Activated naive CD8-positive, alpha-beta T cell treated with anti-CD3 and anti-CD28 coated beads, Interleukin-2, amount 50 U/mL, for 16 hours (primary cell): ENCODE measurements around the gene FHIP1B.

ENCODE experiments used
- DNase-seq: peaks from one replicate; pipeline ENCODE4 v3.0.0-alpha.2; 2020; ENCODE audit warnings: low read depth, low spot score

FHIP1B gene

GRCh38 chr11:6240139-6240538, 5.7 kb upstream of the FHIP1B start:
- DNase-seq: no peak

GRCh38 chr11:6238902-6239301, 4.5 kb upstream of the FHIP1B start, which contains the start of gene CNGA4:
TSS of gene CNGA4 (plus strand) at chr11:6239089. CDS start at chr11:6239207, 118 bp downstream.
- DNase-seq: no peak

- DNase-seq: no peak
Observed at GRCh38 chr11:6237761-6238302, 3.4 kb upstream of the FHIP1B start.

- DNase-seq: no peak
Observed at GRCh38 chr11:6237266-6237665, 2.8 kb upstream of the FHIP1B start.

- no peak for DNase-seq
Observed at GRCh38 chr11:6233984-6234386, 451 bp downstream of the FHIP1B start.

- DNase-seq: no peak
Observed at GRCh38 chr11:6232899-6233298, 1.5 kb downstream of the FHIP1B start.

- DNase-seq: no peak
Observed at GRCh38 chr11:6229911-6230310, 4.5 kb downstream of the FHIP1B start.

- DNase-seq: no peak
Observed at GRCh38 chr11:6228520-6228919, 5.9 kb downstream of the FHIP1B start.

GRCh38 chr11:6225896-6226295, 8.5 kb downstream of the FHIP1B start:
- DNase-seq: no peak

- no peak for DNase-seq
Observed at GRCh38 chr11:6225024-6225423, 9.4 kb downstream of the FHIP1B start.

- no peak for DNase-seq
Observed at GRCh38 chr11:6224421-6224820, 10.0 kb downstream of the FHIP1B start.

GRCh38 chr11:6223854-6224253, 10.6 kb downstream of the FHIP1B start:
- DNase-seq: no peak

- DNase-seq: no peak
Observed at GRCh38 chr11:6219359-6219758, 15.1 kb downstream of the FHIP1B start.

- DNase-seq: no peak
Observed at GRCh38 chr11:6217722-6218121, 16.7 kb downstream of the FHIP1B start.

- DNase-seq: no peak
Observed at GRCh38 chr11:6216501-6216900, 17.9 kb downstream of the FHIP1B start.

GRCh38 chr11:6214530-6214929, 19.9 kb downstream of the FHIP1B start:
- no peak for DNase-seq

GRCh38 chr11:6210274-6210955, 24.0 kb downstream of the FHIP1B start:
- no peak for DNase-seq

GRCh38 chr11:6209801-6210200, 24.6 kb downstream of the FHIP1B start:
- DNase-seq: no peak

- no peak for DNase-seq
Observed at GRCh38 chr11:6206456-6207180, 27.8 kb downstream of the FHIP1B start.

- no peak for DNase-seq
Observed at GRCh38 chr11:6205366-6205765, 29.1 kb downstream of the FHIP1B start, which contains the start of gene C11orf42. TSS of gene C11orf42 (plus strand) at chr11:6205557. CDS start at chr11:6205616, 59 bp downstream.

GRCh38 chr11:6204706-6205105, 29.7 kb downstream of the FHIP1B start:
- DNase-seq: no peak

GRCh38 chr11:6203327-6203726, 31.1 kb downstream of the FHIP1B start:
- DNase-seq: no peak

- no peak for DNase-seq
Observed at GRCh38 chr11:6202041-6202440, 32.4 kb downstream of the FHIP1B start.
